ENCODE results near the gene BLNK.

BLNK gene

DNA sequence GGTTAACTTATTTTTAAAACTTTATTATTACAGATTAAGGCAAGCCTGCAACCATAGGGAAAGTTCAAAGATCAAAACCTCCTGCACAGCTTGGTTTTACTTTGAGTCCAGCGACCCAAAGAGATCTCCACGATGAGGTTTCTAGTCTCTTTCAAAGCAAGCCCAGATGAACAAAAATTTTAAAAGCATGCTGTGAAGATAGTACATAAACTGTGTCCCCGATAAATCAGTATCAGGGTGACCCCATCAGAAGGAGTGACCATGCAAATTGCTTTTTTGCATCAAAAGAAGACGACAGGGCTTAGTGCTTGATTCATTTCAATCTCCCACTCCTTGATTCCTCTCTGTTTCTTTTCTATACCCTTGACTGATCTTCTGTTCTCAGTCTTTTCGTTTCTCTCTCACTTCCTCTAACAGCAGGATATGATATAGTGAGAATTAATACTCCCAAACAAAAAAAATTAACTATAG is 16.8 kb upstream of the BLNK start:
- no peak for DNase-seq (ENCODE audit: low read depth)

- DNase-seq (ENCODE audit: low read depth) = peak; percentile 23
Observed at GRCh38 chr10:96287392-96288105, 16.2 kb upstream of the BLNK start.

GRCh38 chr10:96285331-96285752 is 14.0 kb upstream of the BLNK start:
- DNase-seq (ENCODE audit: low read depth) = no peak

DNA sequence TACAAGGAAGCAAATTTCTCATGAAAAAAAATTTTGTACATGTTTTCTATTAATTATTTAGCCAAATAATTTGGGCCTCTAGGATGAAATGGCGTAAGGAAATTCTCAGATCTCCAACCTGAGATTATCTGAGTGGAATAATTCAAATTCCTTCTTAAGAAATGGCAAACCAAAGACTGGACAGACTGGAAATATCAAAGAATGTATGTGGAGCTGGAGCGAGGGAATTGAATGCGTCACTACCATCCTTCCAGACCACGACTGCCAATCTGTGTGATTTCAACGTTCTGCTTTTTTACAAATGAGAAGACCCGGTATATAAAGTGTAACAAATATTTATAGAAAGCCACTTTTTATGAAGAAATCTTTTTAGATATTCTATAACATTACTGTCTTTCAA is 12.4 kb upstream of the BLNK start:
- DNase-seq (ENCODE audit: low read depth) = no peak

GRCh38 chr10:96283351-96283750 is 12.0 kb upstream of the BLNK start:
- no peak for DNase-seq (ENCODE audit: low read depth)

DNA sequence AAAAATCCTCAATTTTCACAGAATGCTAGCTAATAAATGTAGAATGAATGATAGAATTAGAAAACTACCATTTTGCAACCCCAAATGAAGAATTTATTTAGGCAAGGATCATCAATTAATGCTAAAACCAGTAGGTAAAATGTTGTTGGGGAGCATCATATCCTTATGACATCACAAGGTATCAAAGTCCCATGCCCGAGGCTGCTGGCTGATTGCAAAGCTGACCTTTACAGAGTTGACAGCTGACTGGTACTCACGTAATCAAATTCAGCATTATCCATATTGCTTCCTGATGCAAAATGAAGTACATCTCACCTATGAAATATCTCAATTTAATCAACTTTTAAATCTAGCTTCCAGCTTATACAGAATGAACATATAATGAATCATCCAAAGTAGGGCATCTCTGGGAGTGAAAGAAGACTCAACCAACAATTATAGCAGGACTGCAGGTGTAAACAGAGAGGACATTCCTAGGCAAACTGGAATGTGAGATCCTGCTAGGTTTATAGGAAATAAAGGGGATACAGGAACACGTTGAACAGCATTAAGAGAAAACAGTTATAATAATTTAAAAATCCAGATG is 10.2 kb upstream of the BLNK start:
- DNase-seq (ENCODE audit: low read depth) = no peak

- DNase-seq (ENCODE audit: low read depth) = no peak
Observed at GRCh38 chr10:96280859-96281258, 9.5 kb upstream of the BLNK start.

- DNase-seq (ENCODE audit: low read depth) = no peak
Observed at GRCh38 chr10:96279191-96279641, 7.8 kb upstream of the BLNK start.

GRCh38 chr10:96276831-96277230 is 5.5 kb upstream of the BLNK start:
- DNase-seq (ENCODE audit: low read depth) = no peak

- no peak for DNase-seq (ENCODE audit: low read depth)
Observed at GRCh38 chr10:96276426-96276825, 5.1 kb upstream of the BLNK start.

GRCh38 chr10:96275685-96276418 is 4.5 kb upstream of the BLNK start:
- DNase-seq (ENCODE audit: low read depth) = no peak

GRCh38 chr10:96272316-96273280 is 1.2 kb upstream of the BLNK start:
- DNase-seq (ENCODE audit: low read depth) = no peak

- no peak for DNase-seq (ENCODE audit: low read depth)
Observed at GRCh38 chr10:96270571-96270970, 798 bp downstream of the BLNK start.

GRCh38 chr10:96269438-96270300 is 1.7 kb downstream of the BLNK start:
- no peak for DNase-seq (ENCODE audit: low read depth)

- no peak for DNase-seq (ENCODE audit: low read depth)
Observed at GRCh38 chr10:96268341-96268909, 2.9 kb downstream of the BLNK start.

- DNase-seq (ENCODE audit: low read depth) = no peak
Observed at GRCh38 chr10:96267234-96267705, 4.1 kb downstream of the BLNK start.

DNA sequence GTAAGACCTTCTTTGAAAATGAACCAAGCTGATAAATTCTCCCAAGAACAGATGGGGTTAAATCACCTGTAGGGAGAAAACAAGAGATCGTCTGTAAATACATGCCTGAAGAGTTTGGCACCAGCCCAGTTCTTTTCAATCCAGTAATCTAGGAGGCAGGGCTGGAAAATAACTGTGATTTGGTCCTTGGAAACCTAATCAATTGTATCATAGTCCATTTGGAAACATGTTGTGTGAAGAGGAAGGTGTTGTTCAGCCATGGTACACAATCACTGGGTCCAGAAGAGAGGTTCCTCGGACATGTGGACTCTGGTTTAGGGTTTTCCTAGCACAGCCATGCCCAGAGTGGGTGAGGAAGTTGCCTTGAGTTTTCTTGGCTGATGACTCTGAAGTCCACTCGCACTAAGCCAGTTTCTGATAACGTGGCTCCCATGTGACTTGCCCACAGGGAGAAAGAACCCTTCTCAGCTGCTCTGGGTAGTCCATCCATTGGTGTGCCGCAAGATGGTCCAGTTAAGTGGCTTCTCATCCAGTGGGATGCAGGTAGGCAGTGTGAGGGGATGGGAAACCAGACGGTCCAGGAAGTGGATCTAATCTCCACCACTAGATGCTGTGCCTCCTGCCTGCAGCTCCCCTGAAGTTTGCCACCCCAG is 5.1 kb downstream of the BLNK start:
- no peak for DNase-seq (ENCODE audit: low read depth)

GRCh38 chr10:96264938-96265337 is 6.4 kb downstream of the BLNK start:
- no peak for DNase-seq (ENCODE audit: low read depth)

DNA sequence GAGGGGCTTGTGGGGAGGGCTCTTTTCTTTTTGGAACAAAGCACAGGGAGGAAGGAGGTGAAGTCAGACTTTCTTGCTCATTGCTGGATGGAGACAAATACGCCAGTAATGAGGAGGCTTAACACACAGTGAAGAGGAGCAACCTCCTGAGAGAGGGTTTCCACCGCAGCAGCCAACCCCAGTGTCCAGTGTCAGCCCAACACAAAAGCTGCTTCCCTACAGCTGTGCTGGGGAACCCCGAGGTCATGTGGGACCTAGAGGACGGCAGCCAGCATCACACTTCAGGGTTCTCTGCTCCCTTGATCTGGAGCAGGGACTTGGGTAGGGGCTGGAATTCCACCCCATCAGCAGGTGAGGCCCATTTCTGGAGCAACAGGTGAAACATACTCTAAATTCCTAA is 7.7 kb downstream of the BLNK start:
- DNase-seq (ENCODE audit: low read depth) = no peak

DNA sequence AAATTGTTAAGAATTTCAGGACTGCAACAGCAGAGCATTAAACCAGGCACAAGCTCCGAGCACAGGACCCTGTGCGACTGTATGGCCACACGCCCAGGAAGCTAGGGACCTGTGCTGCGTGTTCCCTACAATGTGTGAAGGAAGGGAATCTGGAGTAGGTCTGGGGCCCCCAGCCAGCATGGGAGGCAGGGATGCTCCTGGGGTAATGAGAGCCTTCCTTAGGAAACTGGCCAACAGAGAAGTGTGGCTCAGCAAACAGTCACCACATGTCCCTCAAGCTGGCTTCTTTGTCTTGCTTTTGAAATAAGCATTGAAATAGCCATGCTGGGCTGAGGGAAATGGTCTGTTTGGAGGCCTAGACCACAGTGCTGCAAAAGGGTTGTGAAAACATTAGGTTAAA is 8.2 kb downstream of the BLNK start:
- DNase-seq (ENCODE audit: low read depth) = no peak
